Measurements from ENCODE around the gene CADPS. TPM values are rescaled to one million over a fixed set of nuclear protein-coding genes. Genes with fewer than 3 reads are reported as not detected.

CADPS gene
- total and polyA plus RNA-seq, 2 of the 4 experiments (the other 2 are of a cell fraction): not detected

- DNase-seq (no peak), ATAC-seq (ENCODE audit: low read depth) (no peak)
- Histone ChIP-seq H3K27me3 (ENCODE audit: control insufficient read depth, insufficient read depth, low read length) (no peaks in the 10 kb centered on the region), H3K14ac (replicated peaks; ENCODE audit: low read depth, low read length) (no peak overlapping the region), H3K9me1 (ENCODE audit: insufficient read depth, low read length) (peaks cover 4% of the 10 kb centered on the region; the same call in 1 of the 2 replicates), H3K56ac (ENCODE audit: extremely low read depth, insufficient read depth, low read length) (no peak overlapping the region), H3K4me1 (ENCODE audit: control insufficient read depth, insufficient read depth, low read length) (peaks cover 4% of the 10 kb centered on the region; the same call in 1 of the 2 replicates), H3K36me3 (ENCODE audit: control insufficient read depth, insufficient read depth, low read length) (no peaks in the 10 kb centered on the region), H3K4me2 (ENCODE audit: low read depth, low read length) (no peak overlapping the region), H3K79me1 (ENCODE audit: low read depth in 1 of 2, low read length in 2 of 2) (no peaks in the 10 kb centered on the region), H2AK9ac (replicated peaks; ENCODE audit: low read depth, low read length, poor library complexity) (no peak overlapping the region), H3K23ac (ENCODE audit: low read depth, low read length) (no peak overlapping the region), H3K4ac (ENCODE audit: low read depth, low read length) (no peak overlapping the region), H2AFZ (replicated peaks; ENCODE audit: low read length, poor library complexity) (no peak overlapping the region), H3K9me3 (ENCODE audit: control insufficient read depth, insufficient read depth, low read length) (no peaks in the 10 kb centered on the region), H2BK15ac (ENCODE audit: low read depth, low read length) (no peak overlapping the region), H3K4me3 (ENCODE audit: insufficient read depth, low read depth, low read length) (no peak overlapping the region), H2BK5ac (ENCODE audit: low read depth, low read length, poor library complexity, severe bottlenecking) (no peak overlapping the region), H2AK5ac (ENCODE audit: low read depth, low read length) (no peak overlapping the region), H2BK120ac (ENCODE audit: low read depth, low read length) (no peak overlapping the region), H3K9ac (ENCODE audit: low read depth, low read length) (no peak overlapping the region), H4K20me1 (ENCODE audit: insufficient read depth, low read length) (no peaks in the 10 kb centered on the region), H4K8ac (ENCODE audit: low read depth in 2 of 2, low read length in 2 of 2) (no peak overlapping the region), H4K91ac (ENCODE audit: insufficient read depth, low read depth, low read length) (no peak overlapping the region), H3K18ac (ENCODE audit: low read depth, low read length) (no peak overlapping the region), H4K5ac (ENCODE audit: low read depth, low read length) (no peak overlapping the region), H3K27ac (ENCODE audit: insufficient read depth, low read length) (no peak overlapping the region), H2BK20ac (ENCODE audit: low read depth, low read length) (no peak overlapping the region)
- POLR2A ChIA-PET (ENCODE audit: unreplicated experiment): no interaction called here
- WGBS, 2 experiments (ENCODE audit: extremely low coverage in 2 of 2, insufficient read length in 1 of 2): no CpG with 5 or more reads among the region's 6 CpGs
- intact Hi-C loops (cut with micrococcal nuclease) (no loop called here), dilution Hi-C loops (cut with HindIII; ENCODE audit: low sequenced_read_pairs, unreplicated experiment) (no loop called here), in situ Hi-C loops (cut with MboI; ENCODE audit: low sequenced_read_pairs) (no loop called here)
- TF ChIP-seq MAFK (IDR thresholded peaks at IDR 0.05; ENCODE audit: low read depth, low read length) (no peak), RFX5 (IDR thresholded peaks at IDR 0.05; ENCODE audit: low read depth, low read length) (no peak), MXI1 (IDR thresholded peaks at IDR 0.05; ENCODE audit: borderline replicate concordance, low read depth, low read length) (no peak), ELK1 (IDR thresholded peaks at IDR 0.05; ENCODE audit: borderline replicate concordance, low read depth, low read length) (no peak), SMC3 (IDR thresholded peaks at IDR 0.05; ENCODE audit: low read depth, low read length) (no peak), USF2 (IDR thresholded peaks at IDR 0.05; ENCODE audit: low read depth, low read length) (no peak), POLR2A (IDR thresholded peaks at IDR 0.05; ENCODE audit: low read depth, low read length) (no peak), CHD1 (IDR thresholded peaks at IDR 0.05; ENCODE audit: low read depth, low read length) (no peak), NFE2L2 (IDR thresholded peaks at IDR 0.05; ENCODE audit: low read depth, low read length) (no peak), BHLHE40 (IDR thresholded peaks at IDR 0.05; ENCODE audit: low read depth, low read length) (no peak), CEBPB (IDR thresholded peaks at IDR 0.05; ENCODE audit: low read depth, low read length) (no peak), RAD21 (IDR thresholded peaks at IDR 0.05; ENCODE audit: low read length) (no peak)
- CTCF ChIA-PET: no interaction called here
- BruUV-seq (replicated peaks): no TSS peak
Measured at GRCh38 chr3:62566022-62566557, 309.1 kb downstream of the CADPS start.
